K562 (cell line): ENCODE data around the gene FOSL1. TPM values are rescaled to one million over a fixed set of nuclear protein-coding genes. Genes with fewer than 3 reads are reported as not detected.

Experiments used
- BCOR ChIP-seq: fragments of 450-650 bp; IDR thresholded peaks from 2 replicates; pipeline ENCODE4 v1.6.1; 2016
- CHD1 ChIP-seq: fragments of 200-600 bp; sonication (generic); IDR thresholded peaks from one replicate; pipeline ENCODE4 v1.6.1; 2012; ENCODE audit warnings: mild to moderate bottlenecking, moderate library complexity, low read length, inconsistent platforms
- CHD4 ChIP-seq: fragments of 200-600 bp; sonication (generic); IDR thresholded peaks from 3 replicates; pipeline ENCODE4 v1.6.1; 2012; ENCODE audit warnings: low read depth, mild to moderate bottlenecking, mixed read lengths, low read length, inconsistent platforms; ENCODE audit not compliant: insufficient read depth, insufficient replicate concordance, poor library complexity, severe bottlenecking
- CXXC5 ChIP-seq: fragments of 250-450 bp; sonication (Bioruptor Pico); IDR thresholded peaks from 2 replicates; pipeline ENCODE4 v1.8.0; 2022; ENCODE audit warnings: inconsistent platforms, mild to moderate bottlenecking, moderate library complexity
- FOXJ3 ChIP-seq: sonication (generic); formaldehyde crosslinking; IDR thresholded peaks from 2 replicates; pipeline ENCODE4 v1.4.0; 2020; ENCODE audit warnings: mild to moderate bottlenecking, missing genetic modification reagents
- KLF6 ChIP-seq: fragments of 250-450 bp; sonication (Bioruptor Pico); IDR thresholded peaks from 2 replicates; pipeline ENCODE4 v1.4.0; 2020; ENCODE audit warnings: mild to moderate bottlenecking, moderate library complexity, borderline replicate concordance
- PCBP1 ChIP-seq: fragments of 200-400 bp; formaldehyde crosslinking; IDR thresholded peaks from 2 replicates; pipeline ENCODE4 v1.6.1; 2018; ENCODE audit warnings: mild to moderate bottlenecking, low read depth, low read length; ENCODE audit not compliant: poor library complexity, severe bottlenecking
- SIN3A ChIP-seq, 2 experiments: fragments of 150-350 bp in 1 of 2; IDR thresholded peaks; 2 replicates each; pipeline ENCODE4 v1.6.1; 2011 to 2016; ENCODE audit warnings: borderline replicate concordance in 2 of 2, low read depth in 2 of 2, low read length in 2 of 2, mild to moderate bottlenecking in 2 of 2, moderate library complexity in 2 of 2; ENCODE audit not compliant: control insufficient read depth in 1 of 2
- SP1 ChIP-seq: sonication (generic); formaldehyde crosslinking; IDR thresholded peaks from 2 replicates; pipeline ENCODE4 v1.8.1; 2022; ENCODE audit warnings: mild to moderate bottlenecking, missing genetic modification reagents
- ZBTB40 ChIP-seq, 2 experiments: fragments of 450-650 bp in 1 of 2; sonication (generic) in 1 of 2; formaldehyde crosslinking in 1 of 2; IDR thresholded peaks; 2 replicates each; pipeline versions ENCODE4 v1.7.1 to v1.9.0; 2016 to 2022; ENCODE audit warnings: inconsistent platforms in 1 of 2, mild to moderate bottlenecking in 1 of 2, missing genetic modification reagents in 1 of 2
- ZC3H8 ChIP-seq: fragments of 450-650 bp; IDR thresholded peaks from 2 replicates; pipeline ENCODE4 v1.6.1; 2017
- ZFPM2 ChIP-seq: fragments of 250-450 bp; sonication (Bioruptor Pico); IDR thresholded peaks from 2 replicates; pipeline ENCODE4 v1.5.1; 2022; ENCODE audit warnings: mild to moderate bottlenecking
- ZNF184 ChIP-seq: sonication (generic); formaldehyde crosslinking; IDR thresholded peaks from 2 replicates; pipeline ENCODE4 v1.5.0; 2020; ENCODE audit warnings: missing genetic modification reagents
- ZNF76 ChIP-seq: fragments of 250-450 bp; sonication (Bioruptor Pico); IDR thresholded peaks from 2 replicates; pipeline ENCODE4 v1.4.0; 2020; ENCODE audit warnings: mild to moderate bottlenecking, moderate library complexity, borderline replicate concordance
- polyA plus RNA-seq, 8 experiments: library from polyadenylated mRNA; depleted of rRNA in 4 of 8; stranded (reverse) in 5 of 8; unstranded in 3 of 8; fragments of >200 nt; fragmentation: Nextera tagmentation in 2 of 8; fragmentation: Illumina TruSeq in 1 of 8; extraction: Ambion mirVana in 2 of 8; extraction: Trizol in 1 of 8; gene quantifications; 2 replicates each; pipeline versions ENCODE4 v1.2.1 to v1.2.3, GENCODE V29; 2011 to 2014; ENCODE audit warnings: inconsistent platforms in 1 of 8, missing spikeins in 1 of 8
- total RNA-seq, 7 experiments: library from RNA; depleted of rRNA in 6 of 7; stranded (reverse); fragments of >200 nt in 6 of 7; fragmentation: Illumina TruSeq in 2 of 7; extraction: Trizol in 2 of 7; gene quantifications; 2 replicates each; pipeline versions ENCODE4 v1.2.1 to v1.2.3, GENCODE V29; 2011 to 2021; ENCODE audit warnings: low replicate concordance in 1 of 7
- TF ChIP-seq, protein P1 (sequence below), 2 experiments: fragments of 200-800 bp in 1 of 2; sonication (Bioruptor generic) in 1 of 2; sonication (generic) in 1 of 2; formaldehyde crosslinking in 1 of 2; IDR thresholded peaks in 1 of 2; conservative IDR thresholded peaks in 1 of 2; 2 replicates each; pipeline versions ENCODE4 v1.5.0 to v1.6.1; 2016 to 2020; ENCODE audit warnings: missing compliant biosample characterization in 1 of 2, missing genetic modification characterization in 1 of 2, missing genetic modification reagents in 1 of 2

The FOSL1 gene
- total and polyA plus RNA-seq, 9 of the 15 experiments (the other 6 are each of a cell fraction or from before 2014, with no cell fraction given): 3.5 to 39.6 (median 10.0) TPM

GRCh38 chr11:65859095-65859811 lies 40.9 kb downstream of the FOSL1 start (continued):
- TF ChIP-seq ZFPM2 (no peak), ZNF76 (no peak), BCOR (no peak), ZBTB40 (IDR thresholded peaks at IDR 0.05) (no peak), ZBTB40 (CRISPR knock-in tag; IDR thresholded peaks at IDR 0.05) (no peak), CHD1 (no peak), SP1 (no peak), ZC3H8 (no peak), CHD4 (no peak), SIN3A (IDR thresholded peaks at IDR 0.05; ENCODE audit: borderline replicate concordance in 2 of 2, control insufficient read depth in 1 of 2, low read depth in 2 of 2, low read length in 2 of 2) (peak in 1 of 2 experiments; percentile 63; a peak in 1 of 4 replicates), CXXC5 (peak; percentile 77), PCBP1 (no peak), ZNF184 (CRISPR knock-in tag) (no peak), FOXJ3 (CRISPR knock-in tag) (no peak), KLF6 (CRISPR knock-in tag) (no peak; the same call in none of the 2 replicates)
- TF ChIP-seq, protein P1, sequence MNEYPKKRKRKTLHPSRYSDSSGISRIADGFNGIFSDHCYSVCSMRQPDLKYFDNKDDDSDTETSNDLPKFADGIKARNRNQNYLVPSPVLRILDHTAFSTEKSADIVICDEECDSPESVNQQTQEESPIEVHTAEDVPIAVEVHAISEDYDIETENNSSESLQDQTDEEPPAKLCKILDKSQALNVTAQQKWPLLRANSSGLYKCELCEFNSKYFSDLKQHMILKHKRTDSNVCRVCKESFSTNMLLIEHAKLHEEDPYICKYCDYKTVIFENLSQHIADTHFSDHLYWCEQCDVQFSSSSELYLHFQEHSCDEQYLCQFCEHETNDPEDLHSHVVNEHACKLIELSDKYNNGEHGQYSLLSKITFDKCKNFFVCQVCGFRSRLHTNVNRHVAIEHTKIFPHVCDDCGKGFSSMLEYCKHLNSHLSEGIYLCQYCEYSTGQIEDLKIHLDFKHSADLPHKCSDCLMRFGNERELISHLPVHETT (CRISPR knock-in tag; conservative IDR thresholded peaks at IDR 0.05 in 1 of 2, IDR thresholded peaks at IDR 0.05 in 1 of 2): peak in 1 of 2 experiments; percentile 89; a peak in 2 of 4 replicates
